GM10248 (cell line): ENCODE data around the gene CTR9.

Experiments
- CTCF ChIA-PET: fragments of 300-600 bp; sonication (Branson Sonifier 250); formaldehyde crosslinking; extraction: SDS; loops from one replicate; lab custom pipeline; 2021; ENCODE audit warnings: antibody characterized with exemption; lab: Yijun Ruan, JAX
- POLR2A ChIA-PET: fragments of 350-650 bp; sonication (Branson Sonifier 250); formaldehyde crosslinking; extraction: SDS; loops from one replicate; lab custom pipeline; 2020; ENCODE audit warnings: antibody characterized with exemption; lab: Yijun Ruan, JAX
- DNase-seq: peaks from one replicate; pipeline ENCODE4 v3.0.0; 2012; ENCODE audit errors: extremely low spot score
- TF ChIP-seq, protein P1 (sequence below): IDR thresholded peaks from 2 replicates; pipeline ENCODE4 v1.5.1; 2012; ENCODE audit warnings: mild to moderate bottlenecking, low read depth; ENCODE audit errors: extremely low read depth, missing control alignments, control extremely low read depth

CTR9 gene

DNA sequence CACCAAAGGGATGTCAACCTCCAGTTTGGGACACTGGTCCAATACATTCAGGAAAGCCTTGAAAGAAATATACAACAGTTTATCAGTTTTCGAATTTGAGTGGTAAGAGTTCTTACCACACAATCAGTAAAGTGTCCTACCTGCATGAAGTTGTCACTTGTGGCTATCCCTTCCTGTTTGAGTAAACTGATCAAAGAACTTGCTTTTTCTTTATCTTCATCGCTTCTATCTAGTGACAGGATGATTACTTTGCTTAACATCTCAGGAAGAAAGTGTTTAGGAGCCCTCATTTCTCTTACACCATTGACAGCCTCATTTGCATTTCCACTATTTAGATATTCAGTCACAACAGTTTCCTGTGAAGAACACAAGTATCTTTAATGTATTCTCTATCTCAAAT is 49.2 kb downstream of the CTR9 start:
- POLR2A ChIA-PET, result interaction anchor here (1.0 to 2.0 kb wide), 2 partner anchors 9 to 12 kb away, joined by 3 to 11 read pairs; partner anchors contain the start of gene EIF4G2
- DNase-seq, result no peak
- CTCF ChIA-PET, result interaction anchor here (3.4 to 7.2 kb wide), 2 partner anchors 9 kb away, joined by 10 to 81 read pairs; partner anchors contain the start of gene EIF4G2
- TF ChIP-seq, protein P1, sequence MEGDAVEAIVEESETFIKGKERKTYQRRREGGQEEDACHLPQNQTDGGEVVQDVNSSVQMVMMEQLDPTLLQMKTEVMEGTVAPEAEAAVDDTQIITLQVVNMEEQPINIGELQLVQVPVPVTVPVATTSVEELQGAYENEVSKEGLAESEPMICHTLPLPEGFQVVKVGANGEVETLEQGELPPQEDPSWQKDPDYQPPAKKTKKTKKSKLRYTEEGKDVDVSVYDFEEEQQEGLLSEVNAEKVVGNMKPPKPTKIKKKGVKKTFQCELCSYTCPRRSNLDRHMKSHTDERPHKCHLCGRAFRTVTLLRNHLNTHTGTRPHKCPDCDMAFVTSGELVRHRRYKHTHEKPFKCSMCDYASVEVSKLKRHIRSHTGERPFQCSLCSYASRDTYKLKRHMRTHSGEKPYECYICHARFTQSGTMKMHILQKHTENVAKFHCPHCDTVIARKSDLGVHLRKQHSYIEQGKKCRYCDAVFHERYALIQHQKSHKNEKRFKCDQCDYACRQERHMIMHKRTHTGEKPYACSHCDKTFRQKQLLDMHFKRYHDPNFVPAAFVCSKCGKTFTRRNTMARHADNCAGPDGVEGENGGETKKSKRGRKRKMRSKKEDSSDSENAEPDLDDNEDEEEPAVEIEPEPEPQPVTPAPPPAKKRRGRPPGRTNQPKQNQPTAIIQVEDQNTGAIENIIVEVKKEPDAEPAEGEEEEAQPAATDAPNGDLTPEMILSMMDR, result no peak

DNA sequence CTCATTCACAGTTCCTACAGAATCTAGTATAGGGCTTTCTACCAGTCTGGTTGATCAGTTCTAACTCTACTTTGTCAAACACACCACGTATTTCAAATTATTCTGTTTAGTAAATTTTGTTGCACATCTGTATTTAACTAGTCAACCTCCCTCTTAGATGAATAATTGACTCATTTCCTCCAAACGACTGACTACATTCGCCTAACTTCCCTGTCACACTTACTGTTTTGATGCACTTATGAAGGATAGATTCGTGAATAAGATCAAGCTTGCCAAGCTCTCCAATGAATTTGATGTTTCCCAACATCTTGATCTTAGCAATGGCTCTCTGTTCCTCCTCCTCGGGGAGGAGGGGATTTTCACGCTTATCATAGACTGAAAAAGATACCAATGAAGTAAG is 52.6 kb downstream of the CTR9 start:
- ChIA-PET CTCF (interaction anchor here (0.8 to 7.2 kb wide), 6 partner anchors 8 to 218 kb away, joined by 3 to 81 read pairs (median 5); no protein-coding TSS in a partner anchor), POLR2A (interaction anchor here (0.7 to 3.7 kb wide), 6 partner anchors 8 to 349 kb away, joined by 3 to 30 read pairs (median 6); partner anchors contain the start of gene AMPD3)
- no peak for DNase-seq
- TF ChIP-seq, protein P1, result no peak

DNA sequence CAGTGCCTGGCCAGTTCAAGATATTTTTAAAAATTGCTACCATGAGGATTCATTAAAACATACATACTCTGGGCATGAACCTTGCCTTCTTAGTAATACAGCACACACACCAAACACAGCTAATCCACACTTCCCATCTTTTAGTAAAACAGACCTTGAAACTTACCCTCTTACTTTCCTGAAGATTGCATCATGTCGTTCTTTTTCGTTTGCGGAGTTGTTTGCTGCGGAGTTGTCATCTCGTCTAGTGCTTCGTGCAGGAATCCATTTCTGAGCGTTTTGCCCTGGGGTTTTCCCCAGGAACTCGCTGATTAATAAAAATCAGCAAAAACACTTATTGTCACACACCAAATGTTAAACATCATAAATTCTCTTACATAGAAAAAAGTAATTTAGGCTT is 54.7 kb downstream of the CTR9 start:
- ChIA-PET CTCF (interaction anchor here (7.2 kb wide), 1 partner anchor 14 kb away, joined by 81 read pairs; no protein-coding TSS in a partner anchor), POLR2A (interaction anchor here (0.7 to 3.7 kb wide), 2 partner anchors 9 to 13 kb away, joined by 3 to 30 read pairs; no protein-coding TSS in a partner anchor)
- DNase-seq, result no peak
- TF ChIP-seq, protein P1, result no peak

DNA sequence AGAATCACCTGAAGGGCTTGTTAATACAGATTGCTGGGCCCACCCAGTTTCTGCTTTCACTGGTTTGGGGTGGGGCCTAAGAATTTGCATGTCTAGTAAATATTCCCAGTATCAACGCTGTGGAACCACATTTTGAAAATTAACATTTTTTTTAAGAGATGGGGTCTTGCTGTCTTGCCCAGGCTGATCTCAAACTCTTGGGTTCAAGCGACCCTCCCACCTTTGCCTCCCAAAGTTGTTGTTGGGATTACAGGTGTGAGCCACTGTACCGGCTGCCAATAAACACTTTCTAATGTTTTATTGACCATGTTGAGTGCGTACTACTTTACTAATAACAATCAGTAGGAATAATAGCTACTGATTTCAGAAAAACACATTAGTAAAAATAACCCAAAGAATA is 55.2 kb downstream of the CTR9 start:
- TF ChIP-seq, protein P1, result no peak
- ChIA-PET CTCF (interaction anchor here (7.2 kb wide), 1 partner anchor 15 kb away, joined by 81 read pairs; no protein-coding TSS in a partner anchor), POLR2A (no interaction called here)
- DNase-seq, result no peak

DNA sequence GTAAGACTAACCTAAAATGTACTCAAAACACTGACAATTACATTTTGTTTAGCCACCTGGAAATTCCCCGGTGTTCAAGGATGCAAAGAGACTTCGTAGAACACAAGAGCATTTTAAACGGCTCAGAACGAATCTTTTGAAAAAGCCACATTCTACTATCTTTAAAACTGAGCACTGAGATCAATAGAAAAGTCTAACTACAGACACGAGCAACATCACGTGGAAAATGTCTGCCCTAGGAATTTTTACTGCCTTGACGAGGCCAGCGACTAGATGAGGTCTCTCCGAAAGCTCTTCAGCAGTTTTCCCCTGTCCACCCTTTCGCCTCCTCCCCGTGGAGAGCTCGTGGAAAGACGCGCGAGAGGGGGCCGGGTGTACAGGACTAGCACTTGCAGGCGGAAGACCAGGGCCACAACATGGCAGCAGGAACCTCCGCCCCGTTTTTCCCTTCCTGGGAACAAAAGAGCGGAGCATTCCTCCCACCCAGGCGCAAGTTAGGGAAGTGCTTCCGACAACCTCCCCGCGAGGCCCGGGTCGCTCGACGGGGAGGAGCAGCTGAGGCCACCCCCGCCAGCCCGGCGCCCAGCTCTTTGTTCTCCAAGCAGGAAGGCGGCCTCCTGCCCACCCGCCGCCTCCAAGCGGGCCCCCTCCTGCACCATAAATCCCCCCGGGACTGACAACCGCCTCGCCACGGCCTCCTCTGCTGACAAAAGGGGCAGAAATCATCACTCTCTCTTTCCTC is 56.6 kb downstream of the CTR9 start:
- peak; percentile 32 for DNase-seq
- TF ChIP-seq, protein P1, result no peak
- ChIA-PET POLR2A (interaction anchor here (0.6 to 2.9 kb wide), 8 partner anchors 11 to 124 kb away, joined by 5 to 79 read pairs (median 7); partner anchors contain the start of gene ZBED5), CTCF (interaction anchor here (3.1 kb wide), 1 partner anchor 15 kb away, joined by 36 read pairs; no protein-coding TSS in a partner anchor)

DNA sequence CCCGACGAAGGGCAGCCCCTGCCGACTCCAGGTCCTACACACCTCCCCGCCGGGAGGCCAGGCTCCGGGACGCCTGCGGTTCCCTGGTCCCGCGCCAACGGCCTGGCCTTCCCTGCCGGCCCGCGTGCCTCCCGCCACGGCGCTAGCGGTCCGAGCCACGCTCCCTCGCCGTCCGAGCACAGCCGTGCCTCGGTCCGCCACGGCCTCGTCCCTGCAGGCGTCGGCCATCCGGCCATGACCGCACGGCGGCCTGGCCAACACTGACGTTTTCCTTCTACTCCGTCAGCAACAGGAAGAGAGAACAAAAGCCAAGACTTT is 57.1 kb downstream of the CTR9 start:
- TF ChIP-seq, protein P1, result no peak
- POLR2A ChIA-PET, result interaction anchor here (0.5 to 2.9 kb wide), 24 partner anchors 8 to 1089 kb away, joined by 3 to 79 read pairs (median 7); partner anchors contain the start of genes ADM, CTR9 and ZBED5
- CTCF ChIA-PET, result interaction anchor here (1.2 to 3.1 kb wide), 6 partner anchors 9 to 117 kb away, joined by 3 to 36 read pairs (median 6); no protein-coding TSS in a partner anchor

More for the DNA sequence above, 57.1 kb downstream of the CTR9 start:
- DNase-seq, result no peak
